Left ventricle myocardium inferior (tissue), 1 donor: ENCODE measurements around the gene FBXW2. TPM values are rescaled to one million over a fixed set of nuclear protein-coding genes. Genes with fewer than 3 reads are reported as not detected.

ENCODE experiments used
- DNase-seq: peaks from one replicate; pipeline ENCODE4 v3.0.0-alpha.2; 2020
- H3K27ac ChIP-seq: fragments of 200-600 bp; replicated peaks from 2 replicates; pipeline ENCODE4 v1.8.0; 2021
- H3K27me3 ChIP-seq: fragments of 200-600 bp; 2 replicates; pipeline ENCODE4 v1.8.0; 2021; ENCODE audit warnings: low read depth
- H3K36me3 ChIP-seq: fragments of 200-600 bp; 2 replicates; pipeline ENCODE4 v1.8.0; 2021
- H3K4me1 ChIP-seq: fragments of 200-600 bp; 2 replicates; pipeline ENCODE4 v1.8.0; 2021
- H3K4me3 ChIP-seq: fragments of 200-600 bp; 2 replicates; pipeline ENCODE4 v1.8.0; 2021; ENCODE audit warnings: mild to moderate bottlenecking, moderate library complexity
- H3K9me3 ChIP-seq: fragments of 200-600 bp; replicated peaks from 2 replicates; pipeline ENCODE4 v1.8.0; 2021
- CTCF ChIP-seq: fragments of 200-600 bp; IDR thresholded peaks from 2 replicates; pipeline ENCODE4 v1.8.0; 2021; ENCODE audit warnings: antibody characterized with exemption, mild to moderate bottlenecking, borderline replicate concordance
- intact Hi-C: fragments of 100-400 bp; cut with micrococcal nuclease; formaldehyde crosslinking; loops from one replicate; pipeline ENCODE4 v1.11.0; 2022
- total RNA-seq: library from RNA; stranded (reverse); fragmentation: NEBNext Ultra II Directional; extraction: Animal tissue kit (Norgen Biotek cat#: 25700); gene quantifications from one replicate; pipeline ENCODE4 v1.2.1, GENCODE V29; 2021
- donor health status: DM: no; HTN: yes; CAD: no; lungs with severe emphysema.

FBXW2 gene
- total RNA-seq, 1 donor from 2014 or later, result 41.3 TPM

- Histone ChIP-seq H3K4me1 (peaks cover 25% of the 10 kb centered on the region), H3K27me3 (no peaks in the 10 kb centered on the region), H3K9me3 (no peaks in the 10 kb centered on the region), H3K4me3 (no peak overlapping the region), H3K36me3 (no peaks in the 10 kb centered on the region), H3K27ac (no peak overlapping the region)
- no peak for TF ChIP-seq CTCF
- intact Hi-C loops, result no loop called here
- DNase-seq, result no peak
Observed at GRCh38 chr9:120726484-120726883, 66.7 kb downstream of the FBXW2 start.

- H3K4me3 ChIP-seq, result no peak overlapping the region
- no peaks in the 10 kb centered on the region for H3K27me3 ChIP-seq
- H3K9me3 ChIP-seq, result no peaks in the 10 kb centered on the region
- DNase-seq, result no peak
- H3K36me3 ChIP-seq, result no peaks in the 10 kb centered on the region
- intact Hi-C loops, result no loop called here
- H3K27ac ChIP-seq, result no peak overlapping the region
- TF ChIP-seq CTCF, result no peak
- H3K4me1 ChIP-seq, result peaks cover 20% of the 10 kb centered on the region
Observed at GRCh38 chr9:120725907-120726306, 67.3 kb downstream of the FBXW2 start.

- no peaks in the 10 kb centered on the region for H3K27me3 ChIP-seq
- no peaks in the 10 kb centered on the region for H3K9me3 ChIP-seq
- no peak for TF ChIP-seq CTCF
- no peak overlapping the region for H3K4me3 ChIP-seq
- H3K36me3 ChIP-seq, result no peaks in the 10 kb centered on the region
- H3K27ac ChIP-seq, result no peak overlapping the region
- DNase-seq, result no peak
- peaks cover 14% of the 10 kb centered on the region for H3K4me1 ChIP-seq
- intact Hi-C loops, result no loop called here
Observed at GRCh38 chr9:120724757-120725400, 68.3 kb downstream of the FBXW2 start.

- Histone ChIP-seq H3K27ac (no peak overlapping the region), H3K4me3 (no peak overlapping the region), H3K27me3 (no peaks in the 10 kb centered on the region), H3K9me3 (no peaks in the 10 kb centered on the region), H3K4me1 (peaks cover 14% of the 10 kb centered on the region), H3K36me3 (no peaks in the 10 kb centered on the region)
- intact Hi-C loops, result no loop called here
- TF ChIP-seq CTCF, result no peak
- no peak for DNase-seq
Observed at GRCh38 chr9:120723565-120723964, 69.7 kb downstream of the FBXW2 start.

GRCh38 chr9:120720404-120720803 lies 72.8 kb downstream of the FBXW2 start:
- no peak for DNase-seq

More at GRCh38 chr9:120720404-120720803, 72.8 kb downstream of the FBXW2 start:
- Histone ChIP-seq H3K4me1 (peaks cover 17% of the 10 kb centered on the region), H3K27ac (no peak overlapping the region), H3K27me3 (no peaks in the 10 kb centered on the region), H3K9me3 (no peaks in the 10 kb centered on the region), H3K4me3 (no peak overlapping the region), H3K36me3 (no peaks in the 10 kb centered on the region)
- intact Hi-C loops, result no loop called here
- TF ChIP-seq CTCF, result no peak
